ENCODE results near the gene CREB3L4.
A peak's percentile ranks its signal among the peaks of the same experiment; 100 is the strongest.
"Not testable (repeated sequence)": the region's sequence is repeated elsewhere in the genome, so short reads cannot be mapped to it uniquely, and the experiment has no call there.

The CREB3L4 gene

GRCh38 chr1:153987621-153988020, 19.9 kb downstream of the CREB3L4 start:
- no peak for DNase-seq

GRCh38 chr1:153990468-153991150, 22.9 kb downstream of the CREB3L4 start, which contains the start of gene RPS27:
RPS27 (plus strand) TSS chr1:153990762; CDS start chr1:153990797, 35 bp downstream.
- DNase-seq, result peak; percentile 98

- no peak for DNase-seq
These were observed 23.5 kb downstream of the CREB3L4 start for GRCh38 chr1:153991151-153991630.

GRCh38 chr1:153991806-153992205, 24.1 kb downstream of the CREB3L4 start:
- no peak for DNase-seq

GRCh38 chr1:153995202-153995601, 27.5 kb downstream of the CREB3L4 start:
- DNase-seq, result no peak

- no peak for DNase-seq
These were observed 27.9 kb downstream of the CREB3L4 start for GRCh38 chr1:153995640-153996039.

GRCh38 chr1:153996882-153997281, 29.2 kb downstream of the CREB3L4 start:
- not testable (repeated sequence) for DNase-seq

GRCh38 chr1:154000420-154000819, 32.7 kb downstream of the CREB3L4 start:
- no peak for DNase-seq

GRCh38 chr1:154006136-154006535, 38.4 kb downstream of the CREB3L4 start:
- no peak for DNase-seq

- DNase-seq, result no peak
These were observed 44.4 kb downstream of the CREB3L4 start for GRCh38 chr1:154012129-154012528.

GRCh38 chr1:154012543-154012942, 44.8 kb downstream of the CREB3L4 start:
- not testable (repeated sequence) for DNase-seq

GRCh38 chr1:154014154-154014907, 46.6 kb downstream of the CREB3L4 start:
- DNase-seq, result no peak

GRCh38 chr1:154019269-154019668, 51.6 kb downstream of the CREB3L4 start:
- DNase-seq, result no peak

- no peak for DNase-seq
These were observed 52.2 kb downstream of the CREB3L4 start for GRCh38 chr1:154019940-154020339.
